ENCODE data around the gene MKNK2.
A peak's percentile ranks its signal among the peaks of the same experiment; 100 is the strongest.

Gene MKNK2

GRCh38 chr19:2061495-2062388, 10.7 kb upstream of the MKNK2 start:
- no peak for TF ChIP-seq CTCF (IDR thresholded peaks at IDR 0.05; ENCODE audit: control insufficient read depth, extremely low read depth, insufficient read depth)
- peak; percentile 92 for DNase-seq (ENCODE audit: low read depth)
- peak overlapping the region; percentile 55 for H3K4me3 ChIP-seq (ENCODE audit: low read depth, low read length)

GRCh38 chr19:2060884-2061494, 9.9 kb upstream of the MKNK2 start:
- H3K4me3 ChIP-seq (ENCODE audit: low read depth, low read length) = peak overlapping the region; percentile 55
- DNase-seq (ENCODE audit: low read depth) = no peak
- TF ChIP-seq CTCF (IDR thresholded peaks at IDR 0.05; ENCODE audit: control insufficient read depth, extremely low read depth, insufficient read depth) = no peak

GRCh38 chr19:2059422-2060201, 8.6 kb upstream of the MKNK2 start:
- peak; percentile 95 for DNase-seq (ENCODE audit: low read depth)
- peak overlapping the region; percentile 45 for H3K4me3 ChIP-seq (ENCODE audit: low read depth, low read length)
- TF ChIP-seq CTCF (IDR thresholded peaks at IDR 0.05; ENCODE audit: control insufficient read depth, extremely low read depth, insufficient read depth) = no peak

- no peak for TF ChIP-seq CTCF (IDR thresholded peaks at IDR 0.05; ENCODE audit: control insufficient read depth, extremely low read depth, insufficient read depth)
- peak overlapping the region; percentile 45 for H3K4me3 ChIP-seq (ENCODE audit: low read depth, low read length)
- no peak for DNase-seq (ENCODE audit: low read depth)
Measured at GRCh38 chr19:2058570-2059421, 7.8 kb upstream of the MKNK2 start.

GRCh38 chr19:2057484-2058469, 6.7 kb upstream of the MKNK2 start:
- H3K4me3 ChIP-seq (ENCODE audit: low read depth, low read length) = no peak overlapping the region
- no peak for DNase-seq (ENCODE audit: low read depth)
- no peak for TF ChIP-seq CTCF (IDR thresholded peaks at IDR 0.05; ENCODE audit: control insufficient read depth, extremely low read depth, insufficient read depth)

Data from LNCaP clone FGC (cell line).